ENCODE data around the gene CAPNS2. TPM values are rescaled to one million over a fixed set of nuclear protein-coding genes. Genes with fewer than 3 reads are reported as not detected.

The CAPNS2 gene
- total RNA-seq, 1 experiment from 2014 or later: not detected

GRCh38 chr16:55552621-55553020 lies 13.9 kb upstream of the CAPNS2 start:
- DNase-seq: no peak
- H2BK5ac ChIP-seq (ENCODE audit: insufficient read length, low read length): no peak overlapping the region
- H3K56ac ChIP-seq (ENCODE audit: insufficient read length, low read depth, low read length): no peak overlapping the region
- H3K79me2 ChIP-seq (ENCODE audit: insufficient read depth, low read length): no peaks in the 10 kb centered on the region
- no peaks in the 10 kb centered on the region for H4K20me1 ChIP-seq (ENCODE audit: control insufficient read depth, insufficient read depth, insufficient read length)
- H3K18ac ChIP-seq (ENCODE audit: insufficient read length, low read depth, low read length): no peak overlapping the region
- no peak overlapping the region for H4K91ac ChIP-seq (ENCODE audit: insufficient read length, low read depth, low read length)
- no peak overlapping the region for H2BK12ac ChIP-seq (ENCODE audit: insufficient read length, low read depth, low read length)
- no peaks in the 10 kb centered on the region for H3K4me1 Mint-ChIP-seq
- no peak overlapping the region for H4K8ac ChIP-seq (replicated peaks; ENCODE audit: insufficient read length, low read depth, low read length)
- no peaks in the 10 kb centered on the region for H3K9me3 Mint-ChIP-seq
- H3K27me3 ChIP-seq (ENCODE audit: insufficient read depth, low read length): no peaks in the 10 kb centered on the region
- no peak overlapping the region for H2AK5ac ChIP-seq (ENCODE audit: insufficient read length, low read length)
- no peak overlapping the region for H3K14ac ChIP-seq (ENCODE audit: insufficient read depth, low read length)
- H3T11ph ChIP-seq (ENCODE audit: low read length): no peak overlapping the region
- H2BK120ac ChIP-seq (ENCODE audit: low read depth, low read length, poor library complexity, severe bottlenecking): no peak overlapping the region
- H4K5ac ChIP-seq (ENCODE audit: insufficient read length, low read depth, low read length): no peak overlapping the region
- no peak overlapping the region for H3K4me3 Mint-ChIP-seq
- H3K27ac Mint-ChIP-seq: no peak overlapping the region
- H3K23me2 ChIP-seq (ENCODE audit: insufficient read length, low read depth, low read length, poor library complexity, severe bottlenecking): no peaks in the 10 kb centered on the region
- no peak overlapping the region for H3K4me2 ChIP-seq (ENCODE audit: insufficient read depth, insufficient read length, low read length)
- TF ChIP-seq CTCF (conservative IDR thresholded peaks at IDR 0.05): no peak
- H3K27ac ChIP-seq (ENCODE audit: insufficient read length, low read depth, low read length): no peak overlapping the region
- no peak overlapping the region for H3K4ac ChIP-seq (ENCODE audit: low read depth, low read length)
- H3K23ac ChIP-seq (ENCODE audit: insufficient read length, low read depth, low read length): no peak overlapping the region
- no peaks in the 10 kb centered on the region for H3K27me3 Mint-ChIP-seq (ENCODE audit: low read depth)
- no peak overlapping the region for H3K9ac ChIP-seq (ENCODE audit: extremely low read depth, insufficient read length, low read length)
- H2AFZ ChIP-seq (ENCODE audit: low read length): no peak overlapping the region
- no peaks in the 10 kb centered on the region for H3K4me1 ChIP-seq (ENCODE audit: insufficient read depth, low read length)
- H2BK15ac ChIP-seq (ENCODE audit: low read depth, low read length): no peak overlapping the region
- H3K9me3 ChIP-seq (ENCODE audit: control insufficient read depth, low read depth, low read length): no peaks in the 10 kb centered on the region
- H2BK20ac ChIP-seq (ENCODE audit: low read depth, low read length, poor library complexity, severe bottlenecking): no peak overlapping the region
- H3K79me1 ChIP-seq (ENCODE audit: insufficient read depth, low read depth, low read length, poor library complexity, severe bottlenecking): no peaks in the 10 kb centered on the region
- H3K36me3 Mint-ChIP-seq (ENCODE audit: insufficient read depth in 1 of 3, low read depth in 3 of 3): peaks cover 0 to 2% (median 0%) of the 10 kb centered on the region in 3 experiments; a peak in 2 of 7 replicates

All from H9 (cell line).